Measurements from ENCODE around the gene KL. TPM values are rescaled to one million over a fixed set of nuclear protein-coding genes. Genes with fewer than 3 reads are reported as not detected.

KL gene
- total RNA-seq, 2 donors from 2014 or later, result 0.09 TPM; not detected in 1

GRCh38 chr13:33105387-33106005, 89.3 kb downstream of the KL start:
- Histone ChIP-seq H3K36me3 (ENCODE audit: control insufficient read depth, insufficient read depth, low read length) (no peaks in the 10 kb centered on the region), H3K4me3 (ENCODE audit: low read length) (no peak overlapping the region), H3K27me3 (ENCODE audit: control insufficient read depth, insufficient read depth, low read length, poor library complexity, severe bottlenecking) (peaks cover 24% of the 10 kb centered on the region), H3K9ac (ENCODE audit: extremely low read depth, low read length, poor library complexity, severe bottlenecking) (no peak overlapping the region), H3K27ac (ENCODE audit: low read depth, low read length) (no peak overlapping the region), H3K9me3 (ENCODE audit: control insufficient read depth, low read length) (peaks cover 12% of the 10 kb centered on the region), H3K4me1 (ENCODE audit: control insufficient read depth, insufficient read depth, low read length) (no peaks in the 10 kb centered on the region)
- no peak for TF ChIP-seq CTCF (conservative IDR thresholded peaks at IDR 0.05)
- 94 to 96% methylated on average over 9 of the region's 9 CpGs for WGBS, 2 experiments (ENCODE audit: insufficient coverage in 1 of 2, insufficient read length in 1 of 2)
- peaks cover 5% of the 10 kb centered on the region for H3K4me1 Mint-ChIP-seq
- no peak overlapping the region for H3K4me3 Mint-ChIP-seq
- peaks cover 23% of the 10 kb centered on the region for H3K27me3 Mint-ChIP-seq (ENCODE audit: insufficient read depth)
- peaks cover 7% of the 10 kb centered on the region for H3K9me3 Mint-ChIP-seq
- H3K36me3 Mint-ChIP-seq (ENCODE audit: low read depth), result peaks cover 2% of the 10 kb centered on the region
- DNase-seq, result no peak
- H3K27ac Mint-ChIP-seq, result no peak overlapping the region

GRCh38 chr13:33106656-33107360, 90.6 kb downstream of the KL start:
- no peak for TF ChIP-seq CTCF (conservative IDR thresholded peaks at IDR 0.05)
- peaks cover 9% of the 10 kb centered on the region for H3K4me1 Mint-ChIP-seq
- Histone ChIP-seq H3K9me3 (ENCODE audit: control insufficient read depth, low read length) (peaks cover 7% of the 10 kb centered on the region), H3K9ac (ENCODE audit: extremely low read depth, low read length, poor library complexity, severe bottlenecking) (no peak overlapping the region), H3K4me1 (ENCODE audit: control insufficient read depth, insufficient read depth, low read length) (no peaks in the 10 kb centered on the region), H3K4me3 (ENCODE audit: low read length) (no peak overlapping the region), H3K27me3 (ENCODE audit: control insufficient read depth, insufficient read depth, low read length, poor library complexity, severe bottlenecking) (peaks cover 24% of the 10 kb centered on the region), H3K36me3 (ENCODE audit: control insufficient read depth, insufficient read depth, low read length) (no peaks in the 10 kb centered on the region), H3K27ac (ENCODE audit: low read depth, low read length) (no peak overlapping the region)
- DNase-seq, result no peak
- H3K4me3 Mint-ChIP-seq, result no peak overlapping the region
- H3K27me3 Mint-ChIP-seq (ENCODE audit: insufficient read depth), result peaks cover 23% of the 10 kb centered on the region
- peaks cover 2% of the 10 kb centered on the region for H3K36me3 Mint-ChIP-seq (ENCODE audit: low read depth)
- H3K27ac Mint-ChIP-seq, result no peak overlapping the region
- 90 to 94% methylated on average over 4 to 7 of the region's 7 CpGs for WGBS, 2 experiments (ENCODE audit: insufficient coverage in 1 of 2, insufficient read length in 1 of 2)
- peaks cover 4% of the 10 kb centered on the region for H3K9me3 Mint-ChIP-seq

GRCh38 chr13:33107361-33107760, 91.1 kb downstream of the KL start:
- no peak overlapping the region for H3K27ac ChIP-seq (ENCODE audit: low read depth, low read length)
- peaks cover 24% of the 10 kb centered on the region for H3K27me3 ChIP-seq (ENCODE audit: control insufficient read depth, insufficient read depth, low read length, poor library complexity, severe bottlenecking)
- peaks cover 23% of the 10 kb centered on the region for H3K27me3 Mint-ChIP-seq (ENCODE audit: insufficient read depth)
- H3K4me3 ChIP-seq (ENCODE audit: low read length), result no peak overlapping the region
- peaks cover 2% of the 10 kb centered on the region for H3K36me3 Mint-ChIP-seq (ENCODE audit: low read depth)
- H3K4me3 Mint-ChIP-seq, result no peak overlapping the region
- DNase-seq, result no peak
- H3K9me3 ChIP-seq (ENCODE audit: control insufficient read depth, low read length), result peaks cover 1% of the 10 kb centered on the region
- no peaks in the 10 kb centered on the region for H3K9me3 Mint-ChIP-seq
- H3K4me1 ChIP-seq (ENCODE audit: control insufficient read depth, insufficient read depth, low read length), result no peaks in the 10 kb centered on the region
- no peak overlapping the region for H3K9ac ChIP-seq (ENCODE audit: extremely low read depth, low read length, poor library complexity, severe bottlenecking)
- H3K36me3 ChIP-seq (ENCODE audit: control insufficient read depth, insufficient read depth, low read length), result no peaks in the 10 kb centered on the region
- no peak overlapping the region for H3K27ac Mint-ChIP-seq
- H3K4me1 Mint-ChIP-seq, result peaks cover 10% of the 10 kb centered on the region
- WGBS, 2 experiments (ENCODE audit: insufficient coverage in 1 of 2, insufficient read length in 1 of 2), result 92 to 100% methylated on average over 2 of the region's 2 CpGs
- TF ChIP-seq CTCF (conservative IDR thresholded peaks at IDR 0.05), result no peak
